Amniotic epithelial cell (primary cell): Measurements from ENCODE around the gene SLC29A3.
A peak's percentile ranks its signal among the peaks of the same experiment; 100 is the strongest.
"Not testable (repeated sequence)": the region's sequence is repeated elsewhere in the genome, so short reads cannot be mapped to it uniquely, and the experiment has no call there.

Experiments used
- DNase-seq: peaks from one replicate; pipeline ENCODE4 v3.0.0-alpha.2; 2010; ENCODE audit warnings: low read depth

The SLC29A3 gene

DNA sequence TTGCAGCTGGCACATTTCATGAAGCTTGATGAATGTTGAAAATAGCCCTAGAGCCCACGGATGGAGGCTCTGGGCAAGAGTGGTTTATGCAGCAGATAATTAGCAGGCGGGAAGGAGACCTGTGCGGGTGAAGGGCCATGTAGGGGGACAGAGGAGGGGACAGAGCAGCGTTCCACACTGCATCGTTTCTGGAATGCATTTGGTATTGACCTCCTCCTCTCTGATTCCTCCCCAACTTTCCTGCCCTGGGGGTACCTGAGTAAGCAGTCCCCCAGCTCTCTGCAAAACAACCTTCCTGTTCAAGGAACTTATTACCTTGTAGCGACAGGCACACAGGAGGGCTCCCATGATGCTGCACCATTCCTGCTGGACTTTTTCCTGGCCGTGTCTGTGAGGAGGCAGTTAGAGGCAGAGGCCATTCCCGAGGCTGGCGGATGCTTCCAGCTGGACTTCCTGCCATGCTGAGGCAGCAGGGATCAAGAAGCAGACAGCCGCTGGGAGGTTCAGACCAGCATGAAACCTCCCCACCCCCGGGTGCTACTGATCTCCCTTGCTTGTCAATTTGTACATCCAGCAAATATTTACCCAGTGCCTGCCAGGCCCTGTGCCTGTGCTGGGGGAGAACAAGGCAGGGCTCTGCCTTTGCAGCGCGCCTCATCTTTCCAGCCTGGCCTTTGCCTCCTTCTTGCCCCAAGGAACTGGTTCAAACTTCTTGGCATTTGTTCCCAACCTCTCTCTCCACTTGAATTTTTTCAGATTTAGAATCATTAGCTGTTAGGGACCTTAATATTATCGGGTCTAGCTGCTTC, 28.7 kb downstream of the SLC29A3 start:
- DNase-seq: no peak

DNA sequence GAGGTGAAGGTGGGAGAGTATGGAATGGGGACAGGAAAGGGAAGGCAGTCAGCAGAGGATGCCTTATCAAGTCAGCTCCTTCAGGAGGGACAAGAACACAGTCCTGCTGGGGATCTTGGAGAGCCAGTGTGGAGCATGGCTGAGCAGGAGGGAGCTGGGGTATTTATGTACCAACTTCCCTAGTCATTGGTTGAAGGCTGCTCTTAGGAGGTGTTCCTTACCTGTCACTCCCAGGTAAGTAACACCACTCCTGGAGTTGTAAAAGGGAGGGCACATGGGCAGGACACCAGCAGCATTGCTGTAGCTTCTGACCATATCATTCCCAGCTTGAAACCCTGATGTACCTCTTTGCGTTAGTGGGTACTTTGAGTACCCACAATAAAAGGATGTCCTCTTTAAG, 29.8 kb downstream of the SLC29A3 start:
- DNase-seq: no peak

DNA sequence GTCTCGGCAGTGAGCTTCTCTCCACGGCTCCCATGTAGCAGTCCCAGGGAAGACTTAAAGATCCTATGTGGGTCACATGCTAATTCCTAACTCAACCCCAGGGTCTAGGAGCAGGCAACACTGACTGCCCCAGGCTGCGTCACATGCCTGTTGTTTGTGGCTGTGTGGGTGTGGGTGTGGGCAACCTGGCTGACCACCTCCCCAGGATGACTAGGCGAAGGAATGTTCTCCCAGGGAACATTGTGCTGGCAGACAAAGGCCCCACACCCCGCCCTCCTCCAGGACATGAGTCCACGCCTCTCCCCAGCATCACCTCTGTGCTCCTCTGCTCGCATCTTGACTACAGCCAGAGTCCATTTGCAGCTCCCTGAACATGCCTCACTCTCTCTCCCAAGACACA, 30.3 kb downstream of the SLC29A3 start:
- DNase-seq: peak; percentile 29

DNA sequence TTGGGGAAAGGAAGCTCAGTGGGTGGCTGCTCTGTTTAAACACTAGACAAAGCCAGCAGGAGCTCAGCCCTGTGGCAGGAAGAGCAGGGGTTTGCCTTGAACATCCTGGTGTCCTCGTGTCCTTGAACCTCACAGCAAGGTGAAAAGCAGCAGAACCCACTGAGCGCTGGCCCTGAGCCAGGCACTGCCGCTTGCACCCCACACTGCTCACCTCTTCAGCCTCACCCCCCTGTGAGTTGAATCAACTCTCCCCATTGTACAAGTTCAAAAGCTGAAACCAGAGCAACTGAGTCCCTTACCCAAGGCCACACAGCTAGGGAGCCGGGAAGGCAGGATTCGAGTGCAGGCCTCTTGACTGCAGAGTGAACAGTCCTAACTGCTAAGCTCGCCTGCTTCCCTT, 32.0 kb downstream of the SLC29A3 start:
- no peak for DNase-seq

DNA sequence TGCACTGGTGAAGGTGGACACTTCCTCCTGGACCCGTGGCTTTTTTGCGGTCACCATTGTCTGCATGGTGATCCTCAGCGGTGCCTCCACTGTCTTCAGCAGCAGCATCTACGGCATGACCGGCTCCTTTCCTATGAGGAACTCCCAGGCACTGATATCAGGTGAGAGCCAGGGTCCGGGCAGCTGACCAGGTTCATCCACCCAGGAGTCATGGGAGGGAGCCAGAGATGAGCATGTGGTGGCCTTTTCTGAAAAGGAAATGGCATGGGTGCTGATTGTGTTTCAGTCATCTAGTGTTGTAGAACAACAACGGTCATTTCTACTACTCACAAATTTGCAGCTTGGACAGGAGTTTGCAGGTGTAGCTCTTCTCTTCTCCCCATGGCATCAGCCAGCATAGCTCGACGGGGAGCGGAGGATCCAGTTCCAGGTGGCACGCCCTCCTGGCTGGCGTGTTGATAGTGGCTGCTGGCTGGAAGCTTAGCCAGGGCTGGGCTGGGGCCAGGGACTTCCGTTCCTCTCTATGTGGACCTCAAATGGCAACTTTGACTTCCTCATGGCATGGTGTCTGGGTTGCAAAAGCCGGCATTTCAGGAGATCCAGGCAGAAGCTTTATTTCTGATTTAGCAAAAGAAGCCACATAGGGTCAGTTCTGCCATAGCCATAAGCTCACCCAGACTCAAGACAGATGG, 32.7 kb downstream of the SLC29A3 start:
- no peak for DNase-seq

DNA sequence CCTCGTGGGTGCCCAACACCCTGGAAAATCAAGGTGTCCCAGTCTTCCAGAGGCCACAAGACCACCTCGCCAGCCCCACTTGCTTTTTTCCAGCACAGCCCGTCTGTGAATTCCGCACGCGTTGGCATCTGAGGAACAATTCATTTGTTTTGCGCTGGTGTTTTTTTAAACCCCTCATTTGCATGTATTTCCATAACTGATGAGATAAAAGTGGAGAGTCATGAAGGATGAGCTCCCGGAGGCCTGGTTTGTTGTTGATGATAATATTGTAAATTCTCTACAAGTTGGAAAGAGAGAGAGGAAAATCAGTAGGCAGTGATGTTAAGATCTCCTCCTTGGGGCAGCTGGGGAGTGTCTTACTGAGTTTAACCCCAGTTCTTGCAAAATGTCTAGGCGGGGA, 34.6 kb downstream of the SLC29A3 start:
- DNase-seq: no peak

DNA sequence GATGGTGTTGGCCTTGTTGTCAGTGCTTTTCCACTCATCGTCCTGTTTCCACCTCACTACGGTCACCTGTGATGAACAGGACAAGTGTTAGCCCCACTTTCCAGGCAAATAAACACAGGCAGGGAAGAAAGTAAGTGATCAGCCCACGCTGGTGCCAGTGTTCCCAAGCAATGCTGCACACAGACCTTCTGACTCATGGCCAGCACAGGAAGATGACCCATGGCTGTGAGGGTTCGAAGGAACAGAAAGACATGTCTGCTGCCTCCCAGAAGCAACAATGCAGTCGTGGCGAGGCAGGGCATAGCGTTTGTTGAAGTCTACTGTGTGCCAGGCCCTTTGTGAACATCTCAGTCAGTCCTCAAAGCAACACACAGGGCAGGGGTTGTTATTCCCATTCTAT, 35.7 kb downstream of the SLC29A3 start:
- no peak for DNase-seq

DNA sequence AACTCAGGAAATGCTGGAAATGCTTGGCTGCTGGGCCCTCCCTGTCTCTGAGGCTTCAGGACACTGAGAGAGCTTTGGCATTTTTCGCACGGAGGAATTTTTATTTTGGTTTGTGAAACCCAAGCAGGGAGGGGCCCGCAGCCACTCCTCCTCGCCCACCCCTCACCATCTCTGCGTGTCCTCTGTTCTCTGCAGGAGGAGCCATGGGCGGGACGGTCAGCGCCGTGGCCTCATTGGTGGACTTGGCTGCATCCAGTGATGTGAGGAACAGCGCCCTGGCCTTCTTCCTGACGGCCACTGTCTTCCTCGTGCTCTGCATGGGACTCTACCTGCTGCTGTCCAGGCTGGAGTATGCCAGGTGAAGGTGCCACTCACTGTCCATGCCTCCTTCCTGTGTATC, 36.8 kb downstream of the SLC29A3 start:
- DNase-seq: no peak

DNA sequence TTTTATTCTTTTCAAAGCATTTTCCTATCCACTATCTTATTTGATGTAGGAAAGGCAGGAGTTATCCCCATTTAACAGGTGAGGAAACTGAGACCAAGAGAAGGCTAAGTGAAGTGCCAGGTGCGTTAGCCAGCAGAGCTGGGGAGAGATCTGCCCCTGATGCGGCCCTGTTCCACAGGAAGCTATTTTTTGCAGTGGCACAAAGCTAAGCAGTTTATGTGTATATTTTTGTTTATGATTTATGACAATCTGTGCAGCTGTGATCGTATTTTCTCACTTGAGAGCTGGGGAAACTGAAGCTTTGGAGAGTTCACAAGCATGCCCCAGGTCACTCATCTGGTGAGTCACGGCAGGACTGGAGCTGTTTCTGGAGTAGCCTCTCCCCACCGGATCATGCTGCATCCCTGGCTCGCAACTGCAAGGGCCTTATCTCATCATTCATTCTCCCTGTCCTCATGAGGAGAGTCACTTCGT, 38.8 kb downstream of the SLC29A3 start:
- DNase-seq: peak; percentile 81

DNA sequence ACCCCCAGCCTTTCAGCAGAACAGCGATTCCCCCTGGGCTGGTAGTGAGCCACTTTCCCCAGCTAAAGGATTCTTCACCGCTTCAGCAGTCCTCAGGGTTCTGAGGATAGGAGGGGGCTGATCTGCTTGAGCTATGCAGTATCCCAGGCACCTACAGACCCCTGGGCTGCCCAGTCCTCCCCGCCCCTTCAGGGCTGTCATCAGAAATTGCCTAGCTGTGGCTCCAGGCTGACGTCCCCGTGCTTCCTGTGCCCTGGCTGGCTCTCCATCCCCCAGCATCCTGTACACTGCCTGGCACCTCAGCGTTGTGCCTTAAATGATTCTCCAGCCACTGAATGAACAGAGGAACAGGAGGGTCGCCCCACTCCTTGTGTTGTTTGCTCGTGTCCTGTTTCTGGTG, 39.2 kb downstream of the SLC29A3 start:
- no peak for DNase-seq

DNA sequence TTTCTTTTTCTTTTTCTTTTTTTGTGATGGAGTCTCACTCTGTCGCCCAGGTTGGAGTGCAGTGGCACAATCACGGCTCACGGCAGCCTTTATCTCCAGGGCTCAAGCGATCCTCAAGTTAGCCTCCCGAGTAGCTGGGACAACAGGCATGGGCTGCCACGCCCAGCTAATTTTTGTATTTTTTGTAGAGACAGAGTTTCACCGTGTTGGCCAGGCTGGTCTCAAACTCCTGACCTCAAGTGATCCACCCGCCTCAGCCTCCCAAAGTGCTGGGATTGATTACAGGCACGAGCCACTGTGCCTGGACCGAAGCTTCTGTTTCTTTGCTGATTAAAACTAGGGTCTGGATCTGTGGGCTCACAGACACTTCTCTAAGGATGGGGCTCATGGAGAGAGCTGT, 39.8 kb downstream of the SLC29A3 start:
- not testable (repeated sequence) for DNase-seq

DNA sequence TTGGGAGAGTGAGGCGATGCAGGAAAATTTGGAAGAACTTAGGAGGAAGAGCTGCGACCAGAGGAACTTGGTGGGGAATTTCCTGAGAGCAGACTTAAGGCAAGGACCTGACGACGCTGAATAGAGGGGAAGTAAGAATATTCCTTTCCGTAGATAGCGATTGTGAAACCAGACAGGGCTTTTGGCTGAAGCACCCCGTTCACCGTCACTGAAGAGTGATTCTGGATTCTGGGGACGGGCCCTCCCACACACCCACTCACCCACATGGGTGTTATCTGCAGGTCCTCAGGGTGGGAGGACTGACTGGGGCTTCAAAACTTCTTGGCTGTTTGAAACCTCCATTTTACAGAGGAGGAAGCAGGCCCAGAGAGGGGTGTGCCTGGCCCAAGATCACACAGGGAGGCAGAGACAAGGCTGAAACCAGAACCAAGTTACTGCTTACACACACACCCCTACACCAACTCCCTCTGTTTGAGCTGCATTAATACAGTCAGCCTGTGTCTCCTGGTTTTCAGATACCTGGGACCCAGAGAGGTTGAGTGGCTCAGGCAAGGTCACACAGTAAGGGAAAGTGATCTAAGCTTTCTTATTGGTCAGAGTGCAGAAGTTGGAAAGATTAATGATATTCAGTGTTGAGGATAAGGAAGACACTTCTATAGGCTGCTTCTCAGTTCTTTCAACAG, 40.4 kb downstream of the SLC29A3 start:
- peak; percentile 72 for DNase-seq

DNA sequence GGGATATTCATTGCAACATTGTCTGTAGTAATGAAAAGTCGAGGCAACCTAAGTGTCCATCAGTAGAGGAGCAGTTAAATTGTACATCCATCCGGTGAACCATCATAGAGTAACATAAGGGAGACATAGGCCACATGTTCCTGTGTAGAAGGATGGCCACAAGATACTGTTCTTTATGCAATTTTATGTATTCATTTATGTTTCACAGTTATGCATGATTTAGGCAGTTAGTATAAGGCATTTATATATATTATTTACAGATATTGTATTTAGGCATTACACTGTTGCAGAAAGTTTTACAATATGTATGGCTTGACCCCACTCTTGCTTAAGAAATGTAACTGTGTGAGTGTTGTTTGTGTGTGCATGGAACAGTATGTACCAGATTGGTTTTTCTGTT, 41.7 kb downstream of the SLC29A3 start:
- peak; percentile 16 for DNase-seq

DNA sequence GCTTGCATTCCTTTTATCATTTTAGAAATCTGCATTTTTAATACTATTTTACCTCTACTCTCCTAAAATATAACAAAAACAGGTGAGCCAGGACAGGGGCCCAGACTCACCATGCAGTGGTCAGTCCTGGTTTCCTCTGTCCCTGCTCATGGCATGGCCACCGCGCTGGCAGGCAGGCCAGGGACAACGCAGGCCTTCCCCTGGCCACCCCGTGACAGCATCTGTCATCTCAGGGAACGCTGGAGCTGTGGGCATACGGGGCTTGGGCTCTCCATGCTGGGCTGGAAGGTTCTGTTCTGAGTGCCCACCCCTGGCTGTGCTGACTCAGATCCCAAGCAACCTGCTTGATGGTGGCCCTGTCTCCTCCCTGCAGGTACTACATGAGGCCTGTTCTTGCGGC, 42.5 kb downstream of the SLC29A3 start:
- no peak for DNase-seq

DNA sequence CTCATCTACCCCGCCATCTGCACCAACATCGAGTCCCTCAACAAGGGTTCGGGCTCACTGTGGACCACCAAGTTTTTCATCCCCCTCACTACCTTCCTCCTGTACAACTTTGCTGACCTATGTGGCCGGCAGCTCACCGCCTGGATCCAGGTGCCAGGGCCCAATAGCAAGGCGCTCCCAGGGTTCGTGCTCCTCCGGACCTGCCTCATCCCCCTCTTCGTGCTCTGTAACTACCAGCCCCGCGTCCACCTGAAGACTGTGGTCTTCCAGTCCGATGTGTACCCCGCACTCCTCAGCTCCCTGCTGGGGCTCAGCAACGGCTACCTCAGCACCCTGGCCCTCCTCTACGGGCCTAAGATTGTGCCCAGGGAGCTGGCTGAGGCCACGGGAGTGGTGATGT, 43.1 kb downstream of the SLC29A3 start:
- DNase-seq: no peak

DNA sequence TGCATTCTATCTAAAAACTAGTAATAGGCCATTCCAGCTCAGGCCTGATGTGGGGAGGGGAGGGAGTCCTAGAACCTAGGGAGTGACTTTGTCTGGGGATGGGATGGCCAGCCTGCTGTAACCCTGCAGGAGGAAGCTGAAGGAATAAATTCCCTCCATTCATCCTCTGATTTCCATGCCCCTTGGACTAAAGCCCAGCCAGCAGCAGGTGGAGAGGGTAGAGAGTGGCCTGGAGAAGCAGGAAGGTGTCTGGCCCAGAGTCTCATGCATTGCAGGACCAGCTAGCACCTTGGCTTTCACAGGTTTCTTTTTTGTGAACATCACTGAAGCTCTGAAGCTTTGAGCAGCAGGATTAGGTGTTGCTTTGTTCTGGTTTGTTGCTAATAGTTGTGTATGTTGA, 44.9 kb downstream of the SLC29A3 start:
- DNase-seq: no peak

DNA sequence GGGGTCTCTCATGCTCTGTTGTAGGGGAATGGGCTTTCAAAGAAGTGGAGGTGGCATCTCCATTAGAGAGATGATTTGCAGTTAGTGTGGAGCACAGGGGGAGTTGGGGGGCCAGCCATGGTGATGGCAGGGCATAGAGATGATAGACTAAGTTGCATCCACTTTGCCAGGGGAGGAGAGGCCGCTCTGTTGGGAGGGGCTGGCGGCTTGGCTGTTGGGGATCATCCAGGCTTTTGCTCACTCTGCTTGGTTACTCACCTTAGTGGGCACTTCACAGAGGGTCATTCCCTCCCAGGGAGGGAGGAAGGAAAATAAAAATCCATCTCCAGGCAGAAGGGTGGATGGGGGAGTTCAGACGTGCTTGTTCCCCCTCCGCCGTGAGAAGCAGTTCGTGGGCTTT, 46.3 kb downstream of the SLC29A3 start:
- DNase-seq: no peak

DNA sequence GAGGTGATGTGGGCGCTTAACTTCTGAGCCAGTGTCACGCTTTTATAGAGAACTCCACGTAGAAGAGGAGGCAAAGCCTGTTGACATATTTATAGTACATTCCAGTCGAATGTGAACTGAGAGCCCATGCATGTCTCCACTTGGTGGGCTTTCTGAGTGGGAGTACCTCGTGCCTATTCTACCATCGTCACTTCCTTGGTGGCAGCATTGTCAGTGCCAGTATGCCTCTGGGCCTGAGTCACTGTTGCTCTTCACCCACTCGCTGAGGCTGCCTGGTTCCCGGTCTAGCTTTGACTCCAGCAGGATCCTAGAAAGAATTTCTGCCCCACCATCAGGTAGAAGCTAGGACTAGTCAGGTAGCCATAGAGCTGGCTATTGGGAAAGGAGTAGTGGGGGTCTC, 47.6 kb downstream of the SLC29A3 start:
- DNase-seq: no peak

DNA sequence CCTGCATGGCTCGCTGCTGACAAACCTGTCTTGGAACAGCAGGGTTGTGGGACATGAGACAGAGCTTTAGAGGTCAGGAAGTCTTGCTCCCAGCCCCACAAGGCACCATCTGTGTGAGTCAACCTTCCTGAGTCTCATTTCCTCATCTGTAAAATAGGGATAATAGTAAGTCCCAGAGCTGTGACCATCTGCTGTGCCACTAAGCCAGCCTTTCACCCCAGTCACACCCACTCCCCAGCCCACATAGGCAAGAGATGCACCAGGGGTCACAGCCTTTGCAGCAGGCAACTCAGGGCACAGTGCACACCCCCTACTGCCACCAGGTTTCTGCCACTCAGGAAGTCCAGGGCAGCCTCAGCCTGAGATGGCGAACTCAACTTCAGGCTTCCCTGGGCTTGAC, 48.2 kb downstream of the SLC29A3 start:
- no peak for DNase-seq

DNA sequence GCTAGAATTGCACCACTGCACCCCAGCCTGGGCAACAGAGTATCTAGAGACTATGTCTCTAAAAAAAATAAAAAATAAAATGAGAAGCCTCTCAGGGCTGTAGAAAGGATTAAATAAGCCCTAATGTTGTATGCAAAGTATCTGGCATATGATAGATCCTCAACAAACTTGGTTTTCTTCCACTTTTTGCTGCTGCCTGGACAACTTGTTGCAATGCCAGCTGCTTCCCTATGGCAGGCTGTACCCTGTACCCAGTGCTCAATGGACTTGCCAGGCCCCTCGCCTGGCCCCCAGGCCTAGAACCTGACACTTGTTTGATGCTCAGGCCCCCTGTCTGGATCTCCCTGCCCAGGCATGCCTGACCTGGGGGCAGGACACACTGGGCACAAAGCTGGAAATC, 49.1 kb downstream of the SLC29A3 start:
- no peak for DNase-seq

DNA sequence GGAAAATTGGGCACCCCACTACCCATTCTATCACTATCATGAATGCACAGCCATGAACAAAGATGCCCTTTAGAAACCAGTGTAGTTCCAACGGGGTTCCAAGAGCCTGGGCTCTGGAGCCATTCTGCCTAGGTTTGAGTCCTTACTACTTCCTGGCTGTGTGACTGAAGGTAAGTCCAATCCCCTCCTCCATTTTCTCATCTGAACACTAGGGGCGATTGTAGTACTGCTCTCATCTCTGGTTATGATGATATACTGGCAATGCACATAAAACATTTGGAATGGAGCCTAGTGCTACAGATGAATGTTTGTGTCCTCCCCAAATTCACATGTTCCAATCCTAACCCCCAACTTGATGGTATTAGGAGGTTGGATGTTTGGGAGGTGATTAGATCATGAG, 49.6 kb downstream of the SLC29A3 start:
- DNase-seq: no peak

DNA sequence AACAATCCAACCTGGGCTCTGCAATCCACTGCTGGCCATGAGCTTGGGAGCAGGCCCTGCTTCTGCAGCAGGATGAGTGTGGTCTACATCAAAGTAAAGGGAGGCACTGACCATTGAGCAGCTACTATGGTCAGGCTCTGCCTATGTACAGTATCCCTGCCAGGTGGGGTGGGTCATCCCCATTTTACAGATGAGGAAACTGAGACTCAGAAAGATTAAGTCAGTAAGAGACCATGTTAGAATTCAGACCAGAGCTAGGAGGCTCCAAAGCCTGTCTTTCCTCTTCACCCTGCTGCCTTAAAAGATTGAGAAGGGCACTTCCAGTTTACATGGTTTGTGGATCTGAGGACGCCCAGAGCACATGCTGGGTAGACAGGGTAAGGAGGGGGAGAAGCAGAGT, 50.5 kb downstream of the SLC29A3 start:
- DNase-seq: no peak

DNA sequence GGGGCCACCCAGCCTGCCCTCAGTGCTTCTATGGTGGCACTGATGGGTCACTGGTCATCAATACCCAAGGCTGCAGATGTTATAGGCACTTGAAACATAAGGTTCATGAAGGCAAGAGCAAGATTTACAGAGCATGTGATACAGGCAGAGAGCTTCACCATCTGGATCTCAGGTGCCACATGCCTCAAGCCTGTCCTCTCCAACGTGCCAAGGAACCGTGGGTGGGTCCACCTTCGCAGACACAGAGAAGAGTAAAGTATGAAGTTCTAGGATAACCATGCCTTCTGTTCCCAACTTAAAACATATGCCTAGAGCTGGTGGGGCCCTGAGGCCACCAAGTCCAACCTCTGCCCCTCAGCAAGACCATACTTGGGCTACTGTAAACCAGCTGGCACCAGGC, 51.0 kb downstream of the SLC29A3 start:
- no peak for DNase-seq
